T-helper 1 cell treated with Interleukin-12 subunit alpha and Interleukin-12 subunit beta and Interleukin-4 antibody, amounts not matched to agents 30 μg/mL and 1 μg/mL, for 36 hours (primary cell): ENCODE measurements around the gene TP53I11.

Experiments used
- H3K27ac Mint-ChIP-seq: one replicate; pipeline ENCODE4 v1.8.0; 2021; ENCODE audit warnings: mild to moderate bottlenecking, mixed read lengths
- H3K27me3 Mint-ChIP-seq: one replicate; pipeline ENCODE4 v1.8.0; 2021; ENCODE audit warnings: low read depth, mixed read lengths
- H3K36me3 Mint-ChIP-seq: one replicate; pipeline ENCODE4 v1.8.0; 2021; ENCODE audit warnings: low read depth, mixed read lengths
- H3K4me1 Mint-ChIP-seq: one replicate; pipeline ENCODE4 v1.8.0; 2021; ENCODE audit warnings: low read depth, mixed read lengths
- H3K4me3 Mint-ChIP-seq: one replicate; pipeline ENCODE4 v1.8.0; 2021; ENCODE audit warnings: mild to moderate bottlenecking, moderate library complexity, mixed read lengths
- H3K9me3 Mint-ChIP-seq: one replicate; pipeline ENCODE4 v1.8.0; 2021; ENCODE audit warnings: mixed read lengths

TP53I11 gene

GRCh38 chr11:44985721-44986120 lies 35.0 kb upstream of the TP53I11 start:
- H3K9me3 Mint-ChIP-seq, result no peaks in the 10 kb centered on the region
- H3K27ac Mint-ChIP-seq, result no peak overlapping the region
- H3K4me1 Mint-ChIP-seq, result no peaks in the 10 kb centered on the region
- H3K4me3 Mint-ChIP-seq, result no peak overlapping the region
- H3K27me3 Mint-ChIP-seq, result peaks cover 5% of the 10 kb centered on the region
- no peaks in the 10 kb centered on the region for H3K36me3 Mint-ChIP-seq

- Mint-ChIP-seq H3K4me1 (no peaks in the 10 kb centered on the region), H3K36me3 (no peaks in the 10 kb centered on the region), H3K9me3 (no peaks in the 10 kb centered on the region), H3K27ac (no peak overlapping the region), H3K27me3 (peaks cover 5% of the 10 kb centered on the region), H3K4me3 (no peak overlapping the region)
Measured at GRCh38 chr11:44983786-44984185, 33.1 kb upstream of the TP53I11 start.

GRCh38 chr11:44982496-44983062 lies 31.9 kb upstream of the TP53I11 start:
- H3K9me3 Mint-ChIP-seq, result no peaks in the 10 kb centered on the region
- no peak overlapping the region for H3K4me3 Mint-ChIP-seq
- no peaks in the 10 kb centered on the region for H3K36me3 Mint-ChIP-seq
- H3K27ac Mint-ChIP-seq, result no peak overlapping the region
- no peaks in the 10 kb centered on the region for H3K4me1 Mint-ChIP-seq
- peaks cover 5% of the 10 kb centered on the region for H3K27me3 Mint-ChIP-seq

- no peak overlapping the region for H3K4me3 Mint-ChIP-seq
- no peaks in the 10 kb centered on the region for H3K9me3 Mint-ChIP-seq
- H3K27ac Mint-ChIP-seq, result no peak overlapping the region
Measured at GRCh38 chr11:44980533-44981427, 30.1 kb upstream of the TP53I11 start.

GRCh38 chr11:44979543-44980399 lies 29.1 kb upstream of the TP53I11 start:
- no peak overlapping the region for H3K4me3 Mint-ChIP-seq
- peaks cover 2% of the 10 kb centered on the region for H3K27me3 Mint-ChIP-seq
- H3K36me3 Mint-ChIP-seq, result no peaks in the 10 kb centered on the region
- no peak overlapping the region for H3K27ac Mint-ChIP-seq
- H3K4me1 Mint-ChIP-seq, result no peaks in the 10 kb centered on the region
- no peaks in the 10 kb centered on the region for H3K9me3 Mint-ChIP-seq

More at GRCh38 chr11:44980533-44981427, 30.1 kb upstream of the TP53I11 start:
- H3K27me3 Mint-ChIP-seq, result peaks cover 5% of the 10 kb centered on the region
- H3K36me3 Mint-ChIP-seq, result no peaks in the 10 kb centered on the region
- H3K4me1 Mint-ChIP-seq, result no peaks in the 10 kb centered on the region

GRCh38 chr11:44978961-44979331 lies 28.3 kb upstream of the TP53I11 start:
- H3K27ac Mint-ChIP-seq, result no peak overlapping the region
- H3K27me3 Mint-ChIP-seq, result no peaks in the 10 kb centered on the region
- no peak overlapping the region for H3K4me3 Mint-ChIP-seq
- H3K4me1 Mint-ChIP-seq, result no peaks in the 10 kb centered on the region
- H3K9me3 Mint-ChIP-seq, result no peaks in the 10 kb centered on the region
- no peaks in the 10 kb centered on the region for H3K36me3 Mint-ChIP-seq

- Mint-ChIP-seq H3K27ac (no peak overlapping the region), H3K27me3 (no peaks in the 10 kb centered on the region), H3K4me1 (no peaks in the 10 kb centered on the region), H3K9me3 (no peaks in the 10 kb centered on the region), H3K4me3 (no peak overlapping the region), H3K36me3 (no peaks in the 10 kb centered on the region)
Measured at GRCh38 chr11:44978274-44978960, 27.7 kb upstream of the TP53I11 start.

GRCh38 chr11:44977493-44977984 lies 26.9 kb upstream of the TP53I11 start:
- Mint-ChIP-seq H3K27me3 (no peaks in the 10 kb centered on the region), H3K4me3 (no peak overlapping the region), H3K9me3 (no peaks in the 10 kb centered on the region), H3K36me3 (no peaks in the 10 kb centered on the region), H3K27ac (no peak overlapping the region), H3K4me1 (no peaks in the 10 kb centered on the region)

- no peaks in the 10 kb centered on the region for H3K27me3 Mint-ChIP-seq
- H3K9me3 Mint-ChIP-seq, result no peaks in the 10 kb centered on the region
- no peak overlapping the region for H3K4me3 Mint-ChIP-seq
- no peaks in the 10 kb centered on the region for H3K36me3 Mint-ChIP-seq
- H3K27ac Mint-ChIP-seq, result no peak overlapping the region
- no peaks in the 10 kb centered on the region for H3K4me1 Mint-ChIP-seq
Measured at GRCh38 chr11:44976576-44976975, 25.9 kb upstream of the TP53I11 start.

- no peak overlapping the region for H3K4me3 Mint-ChIP-seq
- no peaks in the 10 kb centered on the region for H3K4me1 Mint-ChIP-seq
- no peak overlapping the region for H3K27ac Mint-ChIP-seq
- H3K36me3 Mint-ChIP-seq, result no peaks in the 10 kb centered on the region
- no peaks in the 10 kb centered on the region for H3K9me3 Mint-ChIP-seq
- H3K27me3 Mint-ChIP-seq, result no peaks in the 10 kb centered on the region
Measured at GRCh38 chr11:44974402-44975000, 23.8 kb upstream of the TP53I11 start.

GRCh38 chr11:44973632-44974401 lies 23.1 kb upstream of the TP53I11 start:
- H3K4me3 Mint-ChIP-seq, result no peak overlapping the region
- H3K27me3 Mint-ChIP-seq, result no peaks in the 10 kb centered on the region
- H3K27ac Mint-ChIP-seq, result no peak overlapping the region
- H3K36me3 Mint-ChIP-seq, result no peaks in the 10 kb centered on the region
- H3K4me1 Mint-ChIP-seq, result no peaks in the 10 kb centered on the region
- no peaks in the 10 kb centered on the region for H3K9me3 Mint-ChIP-seq

GRCh38 chr11:44972746-44973435 lies 22.2 kb upstream of the TP53I11 start:
- Mint-ChIP-seq H3K27me3 (no peaks in the 10 kb centered on the region), H3K4me3 (no peak overlapping the region), H3K4me1 (no peaks in the 10 kb centered on the region), H3K9me3 (no peaks in the 10 kb centered on the region), H3K27ac (no peak overlapping the region), H3K36me3 (no peaks in the 10 kb centered on the region)

GRCh38 chr11:44971185-44971584 lies 20.5 kb upstream of the TP53I11 start:
- Mint-ChIP-seq H3K4me3 (no peak overlapping the region), H3K4me1 (no peaks in the 10 kb centered on the region), H3K27ac (no peak overlapping the region), H3K9me3 (no peaks in the 10 kb centered on the region), H3K27me3 (no peaks in the 10 kb centered on the region), H3K36me3 (no peaks in the 10 kb centered on the region)
